ENCODE measurements around the gene ZNF414.
A peak's percentile ranks its signal among the peaks of the same experiment; 100 is the strongest.

ZNF414 gene

GRCh38 chr19:8526345-8527091 is 12.6 kb upstream of the ZNF414 start (continued):
- TF ChIP-seq ZNF18 (tag by site-specific recombination; IDR thresholded peaks at IDR 0.05) (no peak), ZNF623 (tag by site-specific recombination; IDR thresholded peaks at IDR 0.05) (no peak), CTCF (tag by site-specific recombination; IDR thresholded peaks at IDR 0.05) (no peak), ZNF830 (tag by site-specific recombination; IDR thresholded peaks at IDR 0.05; ENCODE audit: low read depth) (no peak), BCL6B (tag by site-specific recombination; IDR thresholded peaks at IDR 0.05) (no peak), ZNF423 (tag by site-specific recombination; IDR thresholded peaks at IDR 0.05) (no peak), ZNF561 (tag by site-specific recombination; IDR thresholded peaks at IDR 0.05; ENCODE audit: borderline replicate concordance) (no peak), ZNF692 (tag by site-specific recombination; IDR thresholded peaks at IDR 0.05) (0 out of 2 replicates have a peak, but pooled peaks have one; percentile 5), IKZF3 (tag by site-specific recombination; IDR thresholded peaks at IDR 0.05) (no peak), HOXA7 (CRISPR knock-in tag; IDR thresholded peaks at IDR 0.05; ENCODE audit: borderline replicate concordance) (no peak), ZNF211 (tag by site-specific recombination; IDR thresholded peaks at IDR 0.05; ENCODE audit: low read depth) (no peak), ZFP37 (tag by site-specific recombination; IDR thresholded peaks at IDR 0.05) (no peak), ZNF654 (tag by site-specific recombination; IDR thresholded peaks at IDR 0.05; ENCODE audit: low read depth) (no peak), ZNF843 (tag by site-specific recombination; IDR thresholded peaks at IDR 0.05) (peak; percentile 39; the same call in 1 of the 2 replicates), ZNF174 (tag by site-specific recombination; IDR thresholded peaks at IDR 0.05) (no peak), ZNF704 (tag by site-specific recombination; IDR thresholded peaks at IDR 0.05) (no peak), SCRT2 (tag by site-specific recombination; IDR thresholded peaks at IDR 0.05) (peak; percentile 99), INSM2 (tag by site-specific recombination; IDR thresholded peaks at IDR 0.05) (no peak; the same call in 1 of the 2 replicates), ZNF280C (tag by site-specific recombination; IDR thresholded peaks at IDR 0.05) (no peak), ZIC2 (tag by site-specific recombination; IDR thresholded peaks at IDR 0.05) (no peak), ZEB2 (tag by site-specific recombination; IDR thresholded peaks at IDR 0.05) (peak; percentile 94; the same call in 1 of the 2 replicates)
